GM18907 (cell line): ENCODE measurements around the gene PNPLA7.

ENCODE experiments used
- ATAC-seq: cut with Tn5 transposase; IDR thresholded peaks from one replicate; pipeline ENCODE4 v1.9.1; 2021; ENCODE audit warnings: mild to moderate bottlenecking, moderate library complexity; ENCODE audit not compliant: unreplicated experiment

Gene PNPLA7

DNA sequence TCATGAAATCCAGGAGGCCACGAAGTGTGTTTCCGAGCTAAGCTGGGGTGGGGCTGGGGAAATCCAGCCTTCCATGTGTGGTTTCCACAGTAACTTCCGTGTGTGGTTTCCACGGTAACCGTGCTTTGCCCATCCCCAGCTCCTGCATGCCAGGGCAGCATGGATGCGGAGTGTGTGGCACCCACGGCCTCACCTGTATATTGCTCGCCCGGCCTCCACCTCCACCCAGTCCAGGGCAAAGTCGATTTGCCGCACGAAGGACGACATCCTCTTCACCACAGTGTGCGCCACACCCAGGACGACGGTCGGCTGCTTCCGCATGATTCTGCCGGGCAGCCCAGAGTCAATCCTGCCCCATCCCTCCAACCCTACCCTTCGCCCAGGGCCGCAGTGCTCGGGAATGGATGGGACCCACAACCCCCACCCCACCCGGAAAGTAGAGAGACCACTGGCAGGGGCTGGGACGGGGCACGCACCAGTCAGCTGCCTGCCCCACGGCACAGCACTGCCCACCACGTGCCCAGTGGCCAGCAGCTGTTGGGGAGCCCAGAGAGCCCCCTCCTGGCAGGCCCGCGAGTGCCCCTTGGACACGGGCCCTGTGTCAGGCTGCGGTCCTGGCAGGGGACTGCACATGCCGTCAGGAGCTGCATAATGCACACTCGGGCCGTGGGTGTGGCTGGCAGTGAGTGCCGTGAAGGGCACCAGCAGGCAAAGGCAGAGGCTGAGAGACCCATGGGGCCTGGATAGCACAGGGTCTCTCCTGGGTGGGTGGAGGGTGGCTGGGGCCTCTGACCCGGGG is 52.1 kb downstream of the PNPLA7 start:
- ATAC-seq, result no peak

- no peak for ATAC-seq
Measured at GRCh38 chr9:137496601-137497375, 53.4 kb downstream of the PNPLA7 start.

DNA sequence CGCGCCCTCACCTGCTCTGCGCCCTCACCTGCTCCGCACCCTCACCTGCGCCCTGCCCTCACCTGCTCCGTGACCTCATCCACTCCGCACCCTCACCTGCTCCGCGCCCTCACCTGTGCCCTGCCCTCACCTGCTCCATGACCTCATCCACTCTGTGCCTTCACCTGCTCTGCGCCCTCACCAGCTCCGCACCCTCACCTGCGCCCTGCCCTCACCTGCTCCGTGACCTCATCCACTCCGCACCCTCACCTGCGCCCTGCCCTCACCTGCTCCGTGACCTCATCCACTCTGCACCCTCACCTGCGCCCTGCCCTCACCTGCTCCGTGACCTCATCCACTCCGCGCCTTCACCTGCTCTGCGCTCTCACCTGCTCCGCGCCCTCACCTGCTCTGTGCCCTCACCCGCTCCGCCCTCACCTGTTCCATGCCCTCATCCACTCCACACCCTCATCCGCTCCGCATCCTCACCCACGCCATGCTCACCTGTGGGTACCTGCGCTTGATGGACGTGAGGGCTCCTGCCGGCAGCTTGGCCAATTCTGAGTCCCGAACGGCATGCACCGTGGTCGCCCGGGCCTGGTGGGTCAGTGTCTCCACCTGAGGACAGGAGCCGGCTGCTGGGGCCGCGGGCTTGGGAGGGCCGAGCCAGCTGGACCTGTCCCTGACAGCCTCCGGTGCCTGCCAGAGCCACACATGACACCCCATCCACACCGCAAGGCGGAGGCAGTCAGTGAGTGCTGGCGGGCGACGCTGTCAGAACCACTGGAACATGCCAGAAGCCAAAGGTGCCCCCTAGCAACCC is 55.5 kb downstream of the PNPLA7 start:
- no peak for ATAC-seq

DNA sequence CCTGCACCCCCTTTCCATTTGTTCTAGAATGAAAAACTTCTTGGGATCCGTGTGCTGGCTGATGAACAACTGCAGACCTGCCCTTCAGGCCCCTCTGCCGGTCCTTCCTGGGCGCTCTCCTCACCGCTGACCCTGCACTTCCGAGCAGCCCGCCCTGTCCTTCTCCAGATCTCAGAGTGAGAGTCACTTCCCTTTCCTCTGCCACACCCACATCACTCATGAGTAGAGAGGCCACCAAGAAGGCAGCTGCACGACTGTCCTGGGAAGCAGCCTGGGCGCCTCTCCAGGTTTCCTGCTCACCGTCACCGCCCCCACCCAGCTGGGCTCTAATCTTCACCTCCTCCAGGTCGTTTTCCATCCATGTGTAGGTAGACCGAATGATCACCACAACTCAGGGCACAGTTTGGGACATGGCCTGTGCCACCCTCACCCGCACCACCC is 56.1 kb downstream of the PNPLA7 start:
- no peak for ATAC-seq

GRCh38 chr9:137493364-137494103 is 56.7 kb downstream of the PNPLA7 start:
- no peak for ATAC-seq

DNA sequence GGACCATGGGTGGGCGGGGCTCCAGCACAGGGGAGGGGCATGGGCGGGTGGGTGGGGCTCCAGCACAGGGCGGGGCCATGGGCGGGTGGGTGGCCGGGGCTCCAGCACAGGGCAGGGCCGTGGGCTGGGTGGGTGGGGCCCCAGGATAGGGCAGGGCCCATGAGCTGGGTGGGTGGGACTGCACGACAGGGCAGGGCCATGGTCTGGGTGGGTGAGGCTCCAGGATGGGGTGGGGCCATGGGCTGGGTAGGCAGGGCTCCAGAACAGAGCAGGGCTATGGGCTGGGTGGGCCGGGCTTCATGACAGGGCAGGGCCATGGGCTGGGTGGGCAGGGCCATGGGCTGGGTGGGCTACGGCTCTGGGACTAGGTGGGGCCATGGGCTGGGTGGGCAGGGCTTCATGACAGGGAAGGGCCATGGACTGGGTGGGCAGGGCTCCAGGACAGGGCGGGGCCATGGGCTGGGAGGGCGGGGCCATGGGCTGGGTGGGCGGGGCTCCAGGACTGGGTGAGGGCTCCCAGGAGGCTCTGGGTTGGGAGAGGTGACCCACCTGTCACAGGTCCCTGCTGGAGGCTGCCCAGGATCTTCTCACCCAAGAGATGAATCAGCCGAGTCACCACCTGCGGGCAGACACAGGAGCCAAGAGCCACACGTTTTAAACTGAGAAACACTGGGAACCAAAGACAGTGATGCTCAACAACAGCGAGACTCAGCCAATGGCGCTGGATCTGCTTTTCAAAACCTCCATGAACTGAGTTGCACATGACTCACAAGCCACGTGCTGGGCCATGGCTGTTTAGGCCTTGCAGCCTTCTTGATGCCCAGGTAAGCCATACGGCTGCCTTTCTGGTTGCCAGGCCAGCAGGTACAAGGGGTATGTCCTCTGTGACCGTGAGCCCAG is 57.5 kb downstream of the PNPLA7 start:
- ATAC-seq, result no peak

DNA sequence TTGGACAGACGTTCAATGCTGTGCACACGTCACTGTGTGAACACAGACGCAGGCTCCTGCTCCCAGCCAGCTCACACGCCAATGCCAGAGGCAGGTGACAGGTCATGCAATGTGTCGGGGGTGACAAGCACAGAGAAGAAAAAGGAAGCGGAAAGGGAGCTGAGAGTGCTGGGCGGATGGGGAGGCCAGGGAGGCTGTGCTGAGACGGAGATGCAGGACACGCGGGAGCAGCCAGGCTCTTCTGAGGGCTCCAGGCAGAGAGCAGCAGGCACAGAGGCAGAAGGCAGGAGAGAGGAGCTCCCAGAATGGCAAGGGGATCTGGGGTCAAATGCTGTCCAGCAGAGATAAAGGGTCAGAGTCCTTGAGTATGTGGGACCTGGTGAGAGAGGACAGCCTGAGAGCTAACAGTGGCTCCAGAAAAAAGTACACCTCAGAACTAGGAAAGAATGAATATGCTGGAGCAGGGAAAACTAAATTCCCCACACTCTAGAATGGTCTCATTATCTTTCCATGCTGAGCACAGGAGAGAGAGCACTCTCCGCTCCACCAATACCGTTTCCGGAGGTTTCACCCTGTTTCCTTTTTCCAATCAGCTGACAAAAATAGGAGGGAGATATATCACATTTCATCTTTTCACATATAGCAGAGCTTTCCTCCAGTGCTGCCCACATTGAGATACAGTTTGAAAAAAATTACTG is 58.3 kb downstream of the PNPLA7 start:
- ATAC-seq, result no peak

- ATAC-seq, result no peak
Measured at GRCh38 chr9:137490532-137491186, 59.5 kb downstream of the PNPLA7 start.

DNA sequence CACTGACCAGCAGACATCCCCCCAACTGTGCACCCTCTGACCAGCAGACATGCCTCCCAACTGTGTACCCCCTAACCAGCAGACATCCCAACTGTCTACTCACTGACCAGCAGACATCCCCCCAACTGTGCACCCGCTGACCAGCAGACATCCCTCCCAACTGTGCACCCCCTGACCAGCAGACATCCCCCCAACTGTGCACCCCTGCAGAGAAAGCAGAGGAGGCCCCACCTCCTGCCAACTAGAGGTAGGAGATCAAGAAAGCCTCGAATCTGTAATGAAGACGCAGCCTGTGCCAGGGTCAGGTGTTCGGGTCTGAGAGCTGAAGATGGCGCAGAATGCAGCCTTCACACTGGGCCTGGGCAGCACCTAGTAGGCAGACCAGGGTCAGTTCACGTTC is 61.3 kb downstream of the PNPLA7 start:
- ATAC-seq, result no peak

GRCh38 chr9:137488327-137488653 is 61.9 kb downstream of the PNPLA7 start:
- ATAC-seq, result no peak

- no peak for ATAC-seq
Measured at GRCh38 chr9:137487454-137488326, 62.5 kb downstream of the PNPLA7 start.

- ATAC-seq, result no peak
Measured at GRCh38 chr9:137486545-137487453, 63.4 kb downstream of the PNPLA7 start.

GRCh38 chr9:137486141-137486490 is 64.1 kb downstream of the PNPLA7 start:
- no peak for ATAC-seq

GRCh38 chr9:137485343-137486140 is 64.7 kb downstream of the PNPLA7 start:
- ATAC-seq, result no peak

DNA sequence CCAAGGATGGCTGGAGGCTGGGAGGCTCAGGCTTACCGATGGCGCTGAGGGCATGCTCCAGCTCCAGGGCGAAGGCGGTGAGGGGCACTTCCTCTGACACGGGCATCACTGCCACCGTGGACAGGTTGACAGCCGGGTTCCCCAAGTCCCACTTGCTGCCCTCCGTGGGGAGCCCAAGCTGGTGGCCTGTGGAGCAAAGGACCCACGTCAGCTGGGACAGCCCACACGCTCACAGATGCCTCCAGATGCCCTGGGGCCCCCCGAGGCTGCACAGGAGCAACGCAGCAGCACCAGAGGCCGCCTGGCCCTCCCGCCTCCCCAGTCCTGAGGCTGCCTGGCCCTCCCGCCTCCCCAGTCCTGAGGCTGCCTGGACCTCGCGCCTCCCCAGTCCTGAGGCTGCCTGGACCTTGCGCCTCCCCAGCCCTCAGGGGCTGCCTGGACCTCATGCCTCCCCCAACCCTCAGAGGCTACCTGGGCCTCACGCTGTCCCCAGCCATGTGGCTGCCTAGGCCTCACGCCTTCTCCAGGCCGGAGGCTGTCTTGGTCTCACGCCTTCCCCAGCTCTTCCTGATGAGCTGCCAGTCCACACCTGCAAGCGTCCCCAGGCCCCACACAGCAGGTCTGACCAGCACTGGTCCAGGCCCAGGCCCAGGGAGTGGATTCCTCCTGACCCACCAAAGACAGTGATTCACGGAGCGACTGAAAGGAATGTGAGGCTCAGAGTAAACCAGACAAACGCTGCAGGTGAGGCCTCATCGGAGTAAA is 65.5 kb downstream of the PNPLA7 start:
- no peak for ATAC-seq
